Astrocyte (in vitro differentiated cells and primary cell): Measurements from ENCODE around the gene DNAJC10.

Experiments used
- EZH2 ChIP-seq: IDR thresholded peaks from 2 replicates; pipeline ENCODE4 v1.6.1; 2012; ENCODE audit warnings: mild to moderate bottlenecking, low read length, inconsistent platforms; ENCODE audit not compliant: insufficient read depth
- TF ChIP-seq, protein P1 (sequence below): IDR thresholded peaks from 2 replicates; pipeline ENCODE4 v1.5.1; 2011; ENCODE audit warnings: low read depth, mild to moderate bottlenecking, inconsistent platforms, low read length, moderate library complexity; ENCODE audit not compliant: insufficient read depth

DNA sequence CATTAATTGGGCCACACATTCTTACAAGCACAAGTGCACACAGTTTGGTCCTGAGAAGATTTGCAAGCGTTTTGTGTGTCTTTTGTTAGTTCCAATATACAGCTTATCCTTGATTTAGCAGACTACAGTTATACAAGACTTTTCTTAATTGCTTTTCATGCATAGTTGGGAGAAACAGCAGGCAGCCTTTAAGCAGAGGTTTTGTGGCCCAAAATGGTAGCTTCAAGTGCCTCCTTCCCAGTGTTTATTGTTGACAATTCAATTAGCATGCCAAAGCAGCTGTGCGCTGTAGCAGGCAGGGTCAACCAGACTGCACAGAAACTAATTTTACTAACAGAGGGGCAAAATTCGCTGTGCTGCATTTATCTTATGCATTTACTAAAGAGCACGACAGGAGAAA lies 102.9 kb downstream of the DNAJC10 start:
- TF ChIP-seq, protein P1, sequence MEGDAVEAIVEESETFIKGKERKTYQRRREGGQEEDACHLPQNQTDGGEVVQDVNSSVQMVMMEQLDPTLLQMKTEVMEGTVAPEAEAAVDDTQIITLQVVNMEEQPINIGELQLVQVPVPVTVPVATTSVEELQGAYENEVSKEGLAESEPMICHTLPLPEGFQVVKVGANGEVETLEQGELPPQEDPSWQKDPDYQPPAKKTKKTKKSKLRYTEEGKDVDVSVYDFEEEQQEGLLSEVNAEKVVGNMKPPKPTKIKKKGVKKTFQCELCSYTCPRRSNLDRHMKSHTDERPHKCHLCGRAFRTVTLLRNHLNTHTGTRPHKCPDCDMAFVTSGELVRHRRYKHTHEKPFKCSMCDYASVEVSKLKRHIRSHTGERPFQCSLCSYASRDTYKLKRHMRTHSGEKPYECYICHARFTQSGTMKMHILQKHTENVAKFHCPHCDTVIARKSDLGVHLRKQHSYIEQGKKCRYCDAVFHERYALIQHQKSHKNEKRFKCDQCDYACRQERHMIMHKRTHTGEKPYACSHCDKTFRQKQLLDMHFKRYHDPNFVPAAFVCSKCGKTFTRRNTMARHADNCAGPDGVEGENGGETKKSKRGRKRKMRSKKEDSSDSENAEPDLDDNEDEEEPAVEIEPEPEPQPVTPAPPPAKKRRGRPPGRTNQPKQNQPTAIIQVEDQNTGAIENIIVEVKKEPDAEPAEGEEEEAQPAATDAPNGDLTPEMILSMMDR = no peak
- TF ChIP-seq EZH2 = no peak
